Measurements from ENCODE around the gene GPAT2.
"Not testable (repeated sequence)": the region's sequence is repeated elsewhere in the genome, so short reads cannot be mapped to it uniquely, and the experiment has no call there.

DNA sequence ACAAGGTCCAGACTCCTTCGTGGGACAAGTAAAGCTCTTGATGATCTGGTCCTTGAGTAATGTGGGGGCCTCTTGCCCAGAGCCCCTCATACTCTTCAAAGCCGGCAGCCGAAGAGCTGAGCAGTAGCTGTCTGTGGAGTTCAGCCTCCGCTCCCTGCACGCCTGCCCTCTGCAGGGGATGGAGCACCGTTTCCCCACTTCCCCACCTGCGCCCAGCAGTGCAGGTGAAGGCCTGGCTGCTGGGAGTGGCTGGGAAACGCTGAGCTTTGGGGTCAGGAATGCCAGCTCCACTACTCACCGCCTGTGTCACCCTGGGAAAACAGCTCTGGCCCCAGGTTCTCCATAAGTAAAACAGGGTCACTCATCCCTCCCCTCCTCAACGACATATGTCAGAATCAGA lies 24.9 kb downstream of the GPAT2 start:
- TF ChIP-seq, protein P1, sequence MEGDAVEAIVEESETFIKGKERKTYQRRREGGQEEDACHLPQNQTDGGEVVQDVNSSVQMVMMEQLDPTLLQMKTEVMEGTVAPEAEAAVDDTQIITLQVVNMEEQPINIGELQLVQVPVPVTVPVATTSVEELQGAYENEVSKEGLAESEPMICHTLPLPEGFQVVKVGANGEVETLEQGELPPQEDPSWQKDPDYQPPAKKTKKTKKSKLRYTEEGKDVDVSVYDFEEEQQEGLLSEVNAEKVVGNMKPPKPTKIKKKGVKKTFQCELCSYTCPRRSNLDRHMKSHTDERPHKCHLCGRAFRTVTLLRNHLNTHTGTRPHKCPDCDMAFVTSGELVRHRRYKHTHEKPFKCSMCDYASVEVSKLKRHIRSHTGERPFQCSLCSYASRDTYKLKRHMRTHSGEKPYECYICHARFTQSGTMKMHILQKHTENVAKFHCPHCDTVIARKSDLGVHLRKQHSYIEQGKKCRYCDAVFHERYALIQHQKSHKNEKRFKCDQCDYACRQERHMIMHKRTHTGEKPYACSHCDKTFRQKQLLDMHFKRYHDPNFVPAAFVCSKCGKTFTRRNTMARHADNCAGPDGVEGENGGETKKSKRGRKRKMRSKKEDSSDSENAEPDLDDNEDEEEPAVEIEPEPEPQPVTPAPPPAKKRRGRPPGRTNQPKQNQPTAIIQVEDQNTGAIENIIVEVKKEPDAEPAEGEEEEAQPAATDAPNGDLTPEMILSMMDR (IDR thresholded peaks at IDR 0.05) = not testable (repeated sequence)
- TF ChIP-seq EZH2 (IDR thresholded peaks at IDR 0.05) = not testable (repeated sequence)
